ENCODE measurements around the gene ZNF513. TPM values are rescaled to one million over a fixed set of nuclear protein-coding genes. Genes with fewer than 3 reads are reported as not detected.

The ZNF513 gene
- polyA plus RNA-seq, 2 of the 4 experiments (the other 2 are of a cell fraction) = 10.8 to 22.7 TPM

DNA sequence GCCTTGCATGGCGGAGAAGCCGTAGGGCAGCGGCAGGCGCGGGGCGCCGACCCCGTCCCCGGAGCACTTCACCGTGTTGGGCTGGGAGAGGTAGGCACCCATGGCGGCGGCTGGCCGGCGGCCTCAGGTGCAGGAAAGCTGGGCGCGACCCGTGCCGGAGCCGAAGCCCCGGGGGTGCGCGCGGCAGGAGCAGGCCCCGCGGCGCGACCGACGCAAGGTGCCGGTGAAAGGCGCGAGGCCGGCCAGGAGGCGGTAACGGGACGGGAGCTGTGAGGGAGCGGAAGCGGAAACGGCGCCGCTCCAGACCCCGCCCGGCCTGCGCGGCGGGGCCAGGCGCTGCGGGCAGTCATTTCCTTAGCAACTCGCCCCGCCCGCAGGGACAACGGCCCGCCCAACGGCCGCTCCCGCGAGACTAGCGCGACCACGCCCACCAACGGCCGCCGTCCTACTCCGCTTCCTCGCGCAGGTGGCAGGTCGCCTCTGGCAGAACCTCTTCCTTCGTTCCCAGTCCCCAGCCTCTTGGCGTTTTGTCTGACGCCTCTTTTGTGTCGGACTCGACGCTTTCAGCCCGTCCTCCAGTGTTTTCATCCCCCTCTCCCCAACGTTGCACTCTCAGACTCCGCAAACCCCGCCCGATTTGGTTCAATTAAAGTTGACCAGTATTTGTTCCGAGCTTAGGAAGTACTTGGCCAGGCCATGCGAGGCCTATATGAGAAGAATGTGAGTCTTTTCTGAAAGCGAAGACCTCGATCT, 29.0 kb upstream of the ZNF513 start, which contains the start of gene PPM1G (continued):
- TF ChIP-seq RARB (CRISPR knock-in tag; IDR thresholded peaks at IDR 0.05) (peak; percentile 84), ZSCAN20 (CRISPR knock-in tag; IDR thresholded peaks at IDR 0.05) (no peak), RAD21 (conservative IDR thresholded peaks at IDR 0.05 in 1 of 2, IDR thresholded peaks at IDR 0.05 in 1 of 2) (no peak), JUN (IDR thresholded peaks at IDR 0.05) (peak; percentile 96 to 97), HEYL (CRISPR knock-in tag; IDR thresholded peaks at IDR 0.05) (no peak), CBX8 (IDR thresholded peaks at IDR 0.05) (no peak), JUNB (IDR thresholded peaks at IDR 0.05) (no peak), FOSB (CRISPR knock-in tag; IDR thresholded peaks at IDR 0.05) (no peak), POLR2A (IDR thresholded peaks at IDR 0.05; ENCODE audit: low read length) (peak; percentile 94), EHMT2 (IDR thresholded peaks at IDR 0.05; ENCODE audit: low read depth) (no peak), PHF8 (IDR thresholded peaks at IDR 0.05; ENCODE audit: borderline replicate concordance, low read depth) (peak; percentile 59), ZC3H11A (IDR thresholded peaks at IDR 0.05) (no peak), ESRRA (IDR thresholded peaks at IDR 0.05; ENCODE audit: borderline replicate concordance, low read length) (no peak), ZNF302 (CRISPR knock-in tag; IDR thresholded peaks at IDR 0.05) (no peak), NPAS2 (CRISPR knock-in tag; IDR thresholded peaks at IDR 0.05; ENCODE audit: borderline replicate concordance) (no peak), HOXB5 (CRISPR knock-in tag; IDR thresholded peaks at IDR 0.05) (0 out of 2 replicates have a peak, but pooled peaks have one; percentile 43), TFCP2L1 (CRISPR knock-in tag; IDR thresholded peaks at IDR 0.05) (0 out of 2 replicates have a peak, but pooled peaks have one; percentile 41), CBX2 (IDR thresholded peaks at IDR 0.05; ENCODE audit: borderline replicate concordance, low read depth) (no peak)
- TF ChIP-seq, protein P1, sequence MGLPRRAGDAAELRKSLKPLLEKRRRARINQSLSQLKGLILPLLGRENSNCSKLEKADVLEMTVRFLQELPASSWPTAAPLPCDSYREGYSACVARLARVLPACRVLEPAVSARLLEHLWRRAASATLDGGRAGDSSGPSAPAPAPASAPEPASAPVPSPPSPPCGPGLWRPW (IDR thresholded peaks at IDR 0.05) = no peak
- TF ChIP-seq, protein P2, sequence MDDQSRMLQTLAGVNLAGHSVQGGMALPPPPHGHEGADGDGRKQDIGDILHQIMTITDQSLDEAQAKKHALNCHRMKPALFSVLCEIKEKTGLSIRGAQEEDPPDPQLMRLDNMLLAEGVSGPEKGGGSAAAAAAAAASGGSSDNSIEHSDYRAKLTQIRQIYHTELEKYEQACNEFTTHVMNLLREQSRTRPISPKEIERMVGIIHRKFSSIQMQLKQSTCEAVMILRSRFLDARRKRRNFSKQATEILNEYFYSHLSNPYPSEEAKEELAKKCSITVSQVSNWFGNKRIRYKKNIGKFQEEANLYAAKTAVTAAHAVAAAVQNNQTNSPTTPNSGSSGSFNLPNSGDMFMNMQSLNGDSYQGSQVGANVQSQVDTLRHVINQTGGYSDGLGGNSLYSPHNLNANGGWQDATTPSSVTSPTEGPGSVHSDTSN (IDR thresholded peaks at IDR 0.05) = no peak
- TF ChIP-seq, protein P3, sequence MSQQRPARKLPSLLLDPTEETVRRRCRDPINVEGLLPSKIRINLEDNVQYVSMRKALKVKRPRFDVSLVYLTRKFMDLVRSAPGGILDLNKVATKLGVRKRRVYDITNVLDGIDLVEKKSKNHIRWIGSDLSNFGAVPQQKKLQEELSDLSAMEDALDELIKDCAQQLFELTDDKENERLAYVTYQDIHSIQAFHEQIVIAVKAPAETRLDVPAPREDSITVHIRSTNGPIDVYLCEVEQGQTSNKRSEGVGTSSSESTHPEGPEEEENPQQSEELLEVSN (IDR thresholded peaks at IDR 0.05; ENCODE audit: borderline replicate concordance, low read depth) = peak; percentile 88
- TF ChIP-seq, protein P4, sequence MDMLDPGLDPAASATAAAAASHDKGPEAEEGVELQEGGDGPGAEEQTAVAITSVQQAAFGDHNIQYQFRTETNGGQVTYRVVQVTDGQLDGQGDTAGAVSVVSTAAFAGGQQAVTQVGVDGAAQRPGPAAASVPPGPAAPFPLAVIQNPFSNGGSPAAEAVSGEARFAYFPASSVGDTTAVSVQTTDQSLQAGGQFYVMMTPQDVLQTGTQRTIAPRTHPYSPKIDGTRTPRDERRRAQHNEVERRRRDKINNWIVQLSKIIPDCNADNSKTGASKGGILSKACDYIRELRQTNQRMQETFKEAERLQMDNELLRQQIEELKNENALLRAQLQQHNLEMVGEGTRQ (IDR thresholded peaks at IDR 0.05) = peak; percentile 54
- TF ChIP-seq, protein P5, sequence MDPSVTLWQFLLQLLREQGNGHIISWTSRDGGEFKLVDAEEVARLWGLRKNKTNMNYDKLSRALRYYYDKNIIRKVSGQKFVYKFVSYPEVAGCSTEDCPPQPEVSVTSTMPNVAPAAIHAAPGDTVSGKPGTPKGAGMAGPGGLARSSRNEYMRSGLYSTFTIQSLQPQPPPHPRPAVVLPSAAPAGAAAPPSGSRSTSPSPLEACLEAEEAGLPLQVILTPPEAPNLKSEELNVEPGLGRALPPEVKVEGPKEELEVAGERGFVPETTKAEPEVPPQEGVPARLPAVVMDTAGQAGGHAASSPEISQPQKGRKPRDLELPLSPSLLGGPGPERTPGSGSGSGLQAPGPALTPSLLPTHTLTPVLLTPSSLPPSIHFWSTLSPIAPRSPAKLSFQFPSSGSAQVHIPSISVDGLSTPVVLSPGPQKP (IDR thresholded peaks at IDR 0.05; ENCODE audit: low read depth, low read length) = no peak
- TF ChIP-seq, protein P6, sequence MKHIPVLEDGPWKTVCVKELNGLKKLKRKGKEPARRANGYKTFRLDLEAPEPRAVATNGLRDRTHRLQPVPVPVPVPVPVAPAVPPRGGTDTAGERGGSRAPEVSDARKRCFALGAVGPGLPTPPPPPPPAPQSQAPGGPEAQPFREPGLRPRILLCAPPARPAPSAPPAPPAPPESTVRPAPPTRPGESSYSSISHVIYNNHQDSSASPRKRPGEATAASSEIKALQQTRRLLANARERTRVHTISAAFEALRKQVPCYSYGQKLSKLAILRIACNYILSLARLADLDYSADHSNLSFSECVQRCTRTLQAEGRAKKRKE (CRISPR knock-in tag; IDR thresholded peaks at IDR 0.05; ENCODE audit: low read depth) = peak; percentile 65; the same call in 1 of the 2 replicates
- TF ChIP-seq, protein P7, sequence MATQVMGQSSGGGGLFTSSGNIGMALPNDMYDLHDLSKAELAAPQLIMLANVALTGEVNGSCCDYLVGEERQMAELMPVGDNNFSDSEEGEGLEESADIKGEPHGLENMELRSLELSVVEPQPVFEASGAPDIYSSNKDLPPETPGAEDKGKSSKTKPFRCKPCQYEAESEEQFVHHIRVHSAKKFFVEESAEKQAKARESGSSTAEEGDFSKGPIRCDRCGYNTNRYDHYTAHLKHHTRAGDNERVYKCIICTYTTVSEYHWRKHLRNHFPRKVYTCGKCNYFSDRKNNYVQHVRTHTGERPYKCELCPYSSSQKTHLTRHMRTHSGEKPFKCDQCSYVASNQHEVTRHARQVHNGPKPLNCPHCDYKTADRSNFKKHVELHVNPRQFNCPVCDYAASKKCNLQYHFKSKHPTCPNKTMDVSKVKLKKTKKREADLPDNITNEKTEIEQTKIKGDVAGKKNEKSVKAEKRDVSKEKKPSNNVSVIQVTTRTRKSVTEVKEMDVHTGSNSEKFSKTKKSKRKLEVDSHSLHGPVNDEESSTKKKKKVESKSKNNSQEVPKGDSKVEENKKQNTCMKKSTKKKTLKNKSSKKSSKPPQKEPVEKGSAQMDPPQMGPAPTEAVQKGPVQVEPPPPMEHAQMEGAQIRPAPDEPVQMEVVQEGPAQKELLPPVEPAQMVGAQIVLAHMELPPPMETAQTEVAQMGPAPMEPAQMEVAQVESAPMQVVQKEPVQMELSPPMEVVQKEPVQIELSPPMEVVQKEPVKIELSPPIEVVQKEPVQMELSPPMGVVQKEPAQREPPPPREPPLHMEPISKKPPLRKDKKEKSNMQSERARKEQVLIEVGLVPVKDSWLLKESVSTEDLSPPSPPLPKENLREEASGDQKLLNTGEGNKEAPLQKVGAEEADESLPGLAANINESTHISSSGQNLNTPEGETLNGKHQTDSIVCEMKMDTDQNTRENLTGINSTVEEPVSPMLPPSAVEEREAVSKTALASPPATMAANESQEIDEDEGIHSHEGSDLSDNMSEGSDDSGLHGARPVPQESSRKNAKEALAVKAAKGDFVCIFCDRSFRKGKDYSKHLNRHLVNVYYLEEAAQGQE (IDR thresholded peaks at IDR 0.05) = peak; percentile 93

Data from A549 (cell line).